GM12801 (cell line): ENCODE results near the gene CADM1.

ENCODE experiments used
- CTCF ChIP-seq: IDR thresholded peaks from one replicate; pipeline ENCODE4 v1.5.1; 2011; ENCODE audit warnings: control low read depth; ENCODE audit not compliant: insufficient read length; ENCODE audit errors: extremely low read depth

Gene CADM1

GRCh38 chr11:115362997-115363396 lies 141.2 kb downstream of the CADM1 start:
- TF ChIP-seq CTCF, result no peak

- no peak for TF ChIP-seq CTCF
Observed at GRCh38 chr11:115361025-115361424, 143.2 kb downstream of the CADM1 start.

- TF ChIP-seq CTCF, result no peak
Observed at GRCh38 chr11:115360186-115360824, 143.9 kb downstream of the CADM1 start.

- no peak for TF ChIP-seq CTCF
Observed at GRCh38 chr11:115357066-115357465, 147.1 kb downstream of the CADM1 start.

GRCh38 chr11:115352805-115353485 lies 151.3 kb downstream of the CADM1 start:
- TF ChIP-seq CTCF, result no peak

DNA sequence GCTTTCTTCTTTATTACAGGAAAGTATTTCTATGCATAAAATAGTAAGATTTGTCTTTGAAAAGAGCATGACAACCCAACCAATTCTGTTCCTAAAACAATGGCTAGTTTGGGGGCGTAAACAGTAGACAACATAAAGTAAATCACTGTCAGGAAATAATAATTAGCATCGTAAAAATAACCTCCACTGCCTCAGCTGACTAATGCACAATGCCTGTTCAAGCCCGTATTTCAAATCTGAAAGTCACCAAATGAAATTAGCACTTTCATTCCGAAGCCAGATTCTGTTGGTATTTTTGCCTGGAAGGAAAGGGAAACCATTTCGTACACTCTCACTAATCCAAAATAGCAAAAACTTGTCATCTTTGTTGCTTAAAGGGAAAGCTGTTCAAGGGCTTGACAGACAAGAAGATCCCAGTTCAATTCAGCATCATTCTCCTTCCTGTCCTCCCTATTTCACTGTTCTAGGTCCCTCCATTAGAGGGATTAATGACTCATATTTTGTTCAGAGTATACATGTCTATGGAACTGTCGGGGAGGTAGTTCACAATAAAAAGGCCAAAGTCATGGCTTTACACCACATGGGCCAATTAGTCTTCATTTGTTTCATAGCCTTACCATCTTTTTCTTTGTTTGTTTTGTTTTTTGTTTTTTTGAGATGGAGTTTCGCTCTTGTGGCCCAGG lies 154.7 kb downstream of the CADM1 start:
- TF ChIP-seq CTCF, result no peak

DNA sequence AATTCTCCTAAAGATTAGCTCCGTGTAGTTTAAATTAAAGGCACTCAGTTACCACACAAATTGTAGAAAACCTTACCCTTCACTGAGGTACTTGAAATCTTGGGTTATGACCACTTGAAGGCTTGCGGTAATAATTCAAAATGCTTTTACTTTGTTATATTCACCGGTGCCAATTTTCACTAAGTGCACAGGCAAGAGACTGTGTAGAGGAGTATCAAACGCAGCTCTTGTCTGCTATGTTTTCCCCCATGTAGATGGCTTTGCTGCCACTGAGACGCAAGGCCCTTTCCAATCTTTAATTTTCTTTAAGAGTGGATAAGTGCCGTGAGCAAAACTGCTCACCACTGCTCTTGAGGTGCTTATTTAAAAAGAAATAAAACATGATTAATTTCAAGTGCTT lies 155.8 kb downstream of the CADM1 start:
- no peak for TF ChIP-seq CTCF
